HEK293T (cell line): Measurements from ENCODE around the gene OR1M1.
A peak's percentile ranks its signal among the peaks of the same experiment; 100 is the strongest.

Experiments
- CTCF ChIA-PET: fragments of 350-600 bp; formaldehyde crosslinking; extraction: SDS; loops from one replicate; lab custom pipeline; 2021; ENCODE audit warnings: antibody characterized with exemption, inconsistent platforms; lab: Yijun Ruan, JAX
- POLR2A ChIA-PET: fragments of 350-600 bp; formaldehyde crosslinking; extraction: SDS; loops from one replicate; lab custom pipeline; 2020; ENCODE audit warnings: antibody characterized with exemption, inconsistent platforms; lab: Yijun Ruan, JAX
- DNase-seq: peaks from one replicate; pipeline ENCODE4 v3.0.0; 2012; ENCODE audit warnings: mixed read lengths; ENCODE audit errors: extremely low spot score
- ARNT ChIP-seq: fragments of 450-650 bp; IDR thresholded peaks from 2 replicates; pipeline ENCODE4 v1.6.1; 2017; ENCODE audit warnings: mild to moderate bottlenecking
- BHLHE40 ChIP-seq: fragments of 450-650 bp; IDR thresholded peaks from 2 replicates; pipeline ENCODE4 v1.6.1; 2016; ENCODE audit warnings: mild to moderate bottlenecking, moderate library complexity, borderline replicate concordance
- CTBP1 ChIP-seq: fragments of 450-650 bp; IDR thresholded peaks from 2 replicates; pipeline ENCODE4 v1.6.1; 2016; ENCODE audit warnings: borderline replicate concordance
- ELF4 ChIP-seq: fragments of 450-650 bp; IDR thresholded peaks from 2 replicates; pipeline ENCODE4 v1.6.1; 2017; ENCODE audit warnings: antibody characterized with exemption
- FOXA1 ChIP-seq: fragments of 450-650 bp; IDR thresholded peaks from 2 replicates; pipeline ENCODE4 v1.6.1; 2016; ENCODE audit warnings: mild to moderate bottlenecking
- FOXK2 ChIP-seq: fragments of 450-650 bp; IDR thresholded peaks from 2 replicates; pipeline ENCODE4 v1.6.1; 2016; ENCODE audit warnings: mild to moderate bottlenecking
- FOXM1 ChIP-seq: fragments of 450-650 bp; IDR thresholded peaks from 2 replicates; pipeline ENCODE4 v1.6.1; 2017; ENCODE audit warnings: mild to moderate bottlenecking, borderline replicate concordance
- HDGF ChIP-seq: fragments of 450-650 bp; IDR thresholded peaks from 2 replicates; pipeline ENCODE4 v1.6.1; 2017; ENCODE audit warnings: antibody characterized with exemption, borderline replicate concordance
- L3MBTL2 ChIP-seq: fragments of 450-650 bp; conservative IDR thresholded peaks from 2 replicates; pipeline ENCODE4 v1.6.1; 2016; ENCODE audit warnings: mild to moderate bottlenecking
- LEF1 ChIP-seq: fragments of 450-650 bp; IDR thresholded peaks from 2 replicates; pipeline ENCODE4 v1.6.1; 2017; ENCODE audit warnings: mild to moderate bottlenecking, borderline replicate concordance
- NFRKB ChIP-seq: fragments of 450-650 bp; IDR thresholded peaks from 2 replicates; pipeline ENCODE4 v1.6.1; 2016; ENCODE audit warnings: mild to moderate bottlenecking, moderate library complexity
- PKNOX1 ChIP-seq: fragments of 450-650 bp; IDR thresholded peaks from 2 replicates; pipeline ENCODE4 v1.6.1; 2016
- SP1 ChIP-seq: fragments of 450-650 bp; IDR thresholded peaks from 2 replicates; pipeline ENCODE4 v1.6.1; 2017
- SUZ12 ChIP-seq: fragments of 450-650 bp; IDR thresholded peaks from 2 replicates; pipeline ENCODE4 v1.6.1; 2016; ENCODE audit warnings: mild to moderate bottlenecking
- TARDBP ChIP-seq: fragments of 450-650 bp; IDR thresholded peaks from 2 replicates; pipeline ENCODE4 v1.6.1; 2016
- ZNF384 ChIP-seq: fragments of 450-650 bp; IDR thresholded peaks from 2 replicates; pipeline ENCODE4 v1.6.1; 2016

The OR1M1 gene

GRCh38 chr19:9132422-9132821 is 45.6 kb downstream of the OR1M1 start:
- TF ChIP-seq FOXA1 (no peak), NFRKB (no peak), L3MBTL2 (no peak), TARDBP (no peak), FOXK2 (no peak)
- ChIA-PET CTCF (no interaction called here), POLR2A (no interaction called here)
- no peak for DNase-seq

GRCh38 chr19:9139609-9140158 is 52.8 kb downstream of the OR1M1 start:
- no peak for TF ChIP-seq TARDBP
- TF ChIP-seq FOXA1 = no peak
- no peak for TF ChIP-seq FOXM1
- no peak for TF ChIP-seq LEF1
- TF ChIP-seq FOXK2 = no peak
- TF ChIP-seq SUZ12 = no peak
- TF ChIP-seq ELF4 = no peak
- TF ChIP-seq CTBP1 = no peak
- TF ChIP-seq ARNT = no peak
- no peak for TF ChIP-seq PKNOX1
- no peak for TF ChIP-seq ZNF384
- TF ChIP-seq SP1 = no peak
- no peak for TF ChIP-seq HDGF
- TF ChIP-seq L3MBTL2 = no peak; the same call in none of the 2 replicates
- no peak for TF ChIP-seq NFRKB
- TF ChIP-seq BHLHE40 = no peak
- no peak for DNase-seq
- CTCF ChIA-PET = no interaction called here
- POLR2A ChIA-PET = no interaction called here

- peak; percentile 86 for DNase-seq
- POLR2A ChIA-PET = no interaction called here
- TF ChIP-seq FOXK2 = no peak
- peak; percentile 96 for TF ChIP-seq ELF4
- no peak for TF ChIP-seq SUZ12
- TF ChIP-seq ZNF384 = no peak
- no peak for TF ChIP-seq HDGF
- TF ChIP-seq PKNOX1 = peak; percentile 49; the same call in 1 of the 2 replicates
- TF ChIP-seq CTBP1 = no peak
- TF ChIP-seq ARNT = no peak
- TF ChIP-seq SP1 = no peak
- peak; percentile 85 for TF ChIP-seq L3MBTL2
- no peak for TF ChIP-seq BHLHE40
- no peak for TF ChIP-seq LEF1
- no peak for TF ChIP-seq FOXM1
- no peak for TF ChIP-seq TARDBP
- TF ChIP-seq FOXA1 = no peak
- TF ChIP-seq NFRKB = no peak; the same call in 1 of the 2 replicates
- CTCF ChIA-PET = no interaction called here
These were observed 53.5 kb downstream of the OR1M1 start, which contains the start of gene ZNF317 for GRCh38 chr19:9140159-9140874. ZNF317 (plus strand) TSS chr19:9140397; CDS start chr19:9156017, 15,620 bp downstream.

- CTCF ChIA-PET = no interaction called here
- DNase-seq = no peak
- POLR2A ChIA-PET = no interaction called here
- no peak for TF ChIP-seq SP1
- TF ChIP-seq ARNT = no peak
- TF ChIP-seq ZNF384 = no peak
These were observed 58.1 kb downstream of the OR1M1 start for GRCh38 chr19:9144920-9145319.
